ENCODE measurements around the gene ADPRM.
A peak's percentile ranks its signal among the peaks of the same experiment; 100 is the strongest.

ADPRM gene

DNA sequence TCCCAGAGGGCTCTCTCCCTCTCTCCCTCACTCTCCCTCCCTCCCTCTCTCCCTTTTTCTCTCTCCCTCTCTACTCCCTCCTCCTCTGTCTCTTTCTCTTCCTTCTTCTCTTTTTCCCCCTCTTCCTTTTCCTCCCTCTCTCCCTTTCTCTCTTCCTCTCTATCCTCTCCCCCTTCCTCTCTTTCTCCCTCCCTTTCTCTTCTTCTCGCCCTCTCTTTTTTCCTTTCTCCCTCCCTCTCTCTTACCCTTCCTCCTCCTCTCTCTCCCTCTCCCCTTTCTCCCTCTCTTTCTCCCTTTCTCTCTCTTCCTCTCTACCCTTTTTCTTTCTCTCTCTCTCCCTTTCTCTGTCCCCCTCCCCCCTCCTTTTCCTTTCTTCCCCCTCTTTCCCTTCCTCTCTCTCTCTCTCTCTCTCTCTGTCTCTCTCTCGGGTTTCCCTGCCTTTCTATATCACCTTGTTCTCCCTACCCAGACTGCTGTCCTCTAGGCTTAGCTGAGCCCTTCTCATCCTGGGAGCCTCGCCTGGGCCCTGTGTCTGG is 58.3 kb downstream of the ADPRM start:
- ChIA-PET POLR2A (no interaction called here), CTCF (interaction anchor here (1.2 to 5.7 kb wide), 4 partner anchors 12 to 109 kb away, joined by 4 to 62 read pairs (median 8); no protein-coding TSS in a partner anchor)
- TF ChIP-seq, protein P1, sequence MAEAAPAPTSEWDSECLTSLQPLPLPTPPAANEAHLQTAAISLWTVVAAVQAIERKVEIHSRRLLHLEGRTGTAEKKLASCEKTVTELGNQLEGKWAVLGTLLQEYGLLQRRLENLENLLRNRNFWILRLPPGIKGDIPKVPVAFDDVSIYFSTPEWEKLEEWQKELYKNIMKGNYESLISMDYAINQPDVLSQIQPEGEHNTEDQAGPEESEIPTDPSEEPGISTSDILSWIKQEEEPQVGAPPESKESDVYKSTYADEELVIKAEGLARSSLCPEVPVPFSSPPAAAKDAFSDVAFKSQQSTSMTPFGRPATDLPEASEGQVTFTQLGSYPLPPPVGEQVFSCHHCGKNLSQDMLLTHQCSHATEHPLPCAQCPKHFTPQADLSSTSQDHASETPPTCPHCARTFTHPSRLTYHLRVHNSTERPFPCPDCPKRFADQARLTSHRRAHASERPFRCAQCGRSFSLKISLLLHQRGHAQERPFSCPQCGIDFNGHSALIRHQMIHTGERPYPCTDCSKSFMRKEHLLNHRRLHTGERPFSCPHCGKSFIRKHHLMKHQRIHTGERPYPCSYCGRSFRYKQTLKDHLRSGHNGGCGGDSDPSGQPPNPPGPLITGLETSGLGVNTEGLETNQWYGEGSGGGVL (tag by site-specific recombination; IDR thresholded peaks at IDR 0.05), result peak; percentile 36; the same call in 1 of the 2 replicates
- TF ChIP-seq, protein P2, sequence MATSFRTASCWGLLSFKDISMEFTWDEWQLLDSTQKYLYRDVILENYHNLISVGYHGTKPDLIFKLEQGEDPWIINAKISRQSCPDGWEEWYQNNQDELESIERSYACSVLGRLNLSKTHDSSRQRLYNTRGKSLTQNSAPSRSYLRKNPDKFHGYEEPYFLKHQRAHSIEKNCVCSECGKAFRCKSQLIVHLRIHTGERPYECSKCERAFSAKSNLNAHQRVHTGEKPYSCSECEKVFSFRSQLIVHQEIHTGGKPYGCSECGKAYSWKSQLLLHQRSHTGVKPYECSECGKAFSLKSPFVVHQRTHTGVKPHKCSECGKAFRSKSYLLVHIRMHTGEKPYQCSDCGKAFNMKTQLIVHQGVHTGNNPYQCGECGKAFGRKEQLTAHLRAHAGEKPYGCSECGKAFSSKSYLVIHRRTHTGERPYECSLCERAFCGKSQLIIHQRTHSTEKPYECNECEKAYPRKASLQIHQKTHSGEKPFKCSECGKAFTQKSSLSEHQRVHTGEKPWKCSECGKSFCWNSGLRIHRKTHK (tag by site-specific recombination; IDR thresholded peaks at IDR 0.05), result no peak
- TF ChIP-seq, protein P3, sequence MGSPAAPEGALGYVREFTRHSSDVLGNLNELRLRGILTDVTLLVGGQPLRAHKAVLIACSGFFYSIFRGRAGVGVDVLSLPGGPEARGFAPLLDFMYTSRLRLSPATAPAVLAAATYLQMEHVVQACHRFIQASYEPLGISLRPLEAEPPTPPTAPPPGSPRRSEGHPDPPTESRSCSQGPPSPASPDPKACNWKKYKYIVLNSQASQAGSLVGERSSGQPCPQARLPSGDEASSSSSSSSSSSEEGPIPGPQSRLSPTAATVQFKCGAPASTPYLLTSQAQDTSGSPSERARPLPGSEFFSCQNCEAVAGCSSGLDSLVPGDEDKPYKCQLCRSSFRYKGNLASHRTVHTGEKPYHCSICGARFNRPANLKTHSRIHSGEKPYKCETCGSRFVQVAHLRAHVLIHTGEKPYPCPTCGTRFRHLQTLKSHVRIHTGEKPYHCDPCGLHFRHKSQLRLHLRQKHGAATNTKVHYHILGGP (tag by site-specific recombination; IDR thresholded peaks at IDR 0.05), result 0 out of 2 replicates have a peak, but pooled peaks have one; percentile 5
- no peak for TF ChIP-seq KLF7 (tag by site-specific recombination; IDR thresholded peaks at IDR 0.05; ENCODE audit: borderline replicate concordance)
- TF ChIP-seq ZNF654 (tag by site-specific recombination; IDR thresholded peaks at IDR 0.05; ENCODE audit: low read depth), result no peak
- TF ChIP-seq ZNF169 (tag by site-specific recombination; IDR thresholded peaks at IDR 0.05), result peak; percentile 84; the same call in 1 of the 2 replicates
- TF ChIP-seq, protein P4, sequence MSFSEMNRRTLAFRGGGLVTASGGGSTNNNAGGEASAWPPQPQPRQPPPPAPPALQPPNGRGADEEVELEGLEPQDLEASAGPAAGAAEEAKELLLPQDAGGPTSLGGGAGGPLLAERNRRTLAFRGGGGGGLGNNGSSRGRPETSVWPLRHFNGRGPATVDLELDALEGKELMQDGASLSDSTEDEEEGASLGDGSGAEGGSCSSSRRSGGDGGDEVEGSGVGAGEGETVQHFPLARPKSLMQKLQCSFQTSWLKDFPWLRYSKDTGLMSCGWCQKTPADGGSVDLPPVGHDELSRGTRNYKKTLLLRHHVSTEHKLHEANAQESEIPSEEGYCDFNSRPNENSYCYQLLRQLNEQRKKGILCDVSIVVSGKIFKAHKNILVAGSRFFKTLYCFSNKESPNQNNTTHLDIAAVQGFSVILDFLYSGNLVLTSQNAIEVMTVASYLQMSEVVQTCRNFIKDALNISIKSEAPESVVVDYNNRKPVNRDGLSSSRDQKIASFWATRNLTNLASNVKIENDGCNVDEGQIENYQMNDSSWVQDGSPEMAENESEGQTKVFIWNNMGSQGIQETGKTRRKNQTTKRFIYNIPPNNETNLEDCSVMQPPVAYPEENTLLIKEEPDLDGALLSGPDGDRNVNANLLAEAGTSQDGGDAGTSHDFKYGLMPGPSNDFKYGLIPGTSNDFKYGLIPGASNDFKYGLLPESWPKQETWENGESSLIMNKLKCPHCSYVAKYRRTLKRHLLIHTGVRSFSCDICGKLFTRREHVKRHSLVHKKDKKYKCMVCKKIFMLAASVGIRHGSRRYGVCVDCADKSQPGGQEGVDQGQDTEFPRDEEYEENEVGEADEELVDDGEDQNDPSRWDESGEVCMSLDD (tag by site-specific recombination; IDR thresholded peaks at IDR 0.05), result no peak
- TF ChIP-seq ZNF792 (tag by site-specific recombination; IDR thresholded peaks at IDR 0.05), result no peak
- peak; percentile 81 for TF ChIP-seq ZNF366 (tag by site-specific recombination; conservative IDR thresholded peaks at IDR 0.05)
- TF ChIP-seq PRDM1 (tag by site-specific recombination; IDR thresholded peaks at IDR 0.05), result peak; percentile 99
- TF ChIP-seq ZNF596 (tag by site-specific recombination; IDR thresholded peaks at IDR 0.05), result peak; percentile 68
- Histone ChIP-seq H3K27ac (ENCODE audit: extremely low read depth, low read depth, low read length) (no peak overlapping the region), H3K4me3 (ENCODE audit: low read depth, low read length) (no peak overlapping the region), H3K9me3 (ENCODE audit: control insufficient read depth, insufficient read depth, low read depth, low read length) (no peaks in the 10 kb centered on the region), H3K4me1 (ENCODE audit: control insufficient read depth, insufficient read depth, low read length) (no peaks in the 10 kb centered on the region), H3K36me3 (ENCODE audit: control insufficient read depth in 2 of 2, insufficient read depth in 1 of 2, low read length in 2 of 2) (no peaks in the 10 kb centered on the region)

DNA sequence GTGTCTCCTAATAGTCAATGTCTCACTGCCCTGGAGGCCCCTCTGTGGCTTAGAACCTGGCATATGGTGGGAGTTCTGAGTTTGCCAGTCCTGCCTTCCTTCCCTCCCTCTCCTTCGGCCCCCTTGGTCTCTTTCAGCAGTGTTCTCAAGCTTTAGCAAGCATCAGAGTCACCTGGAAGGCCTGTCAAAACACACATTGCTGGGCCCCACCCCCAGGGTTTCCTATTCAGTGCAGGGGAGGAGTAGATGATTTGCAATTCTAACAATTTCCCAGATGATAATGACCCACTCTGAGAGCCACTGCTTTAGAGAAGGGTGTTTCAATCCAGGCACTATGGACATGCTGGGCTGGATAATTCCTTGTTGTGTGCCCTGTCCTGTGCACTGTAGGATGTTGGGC is 58.8 kb downstream of the ADPRM start:
- POLR2A ChIA-PET, result no interaction called here
- Histone ChIP-seq H3K27ac (ENCODE audit: extremely low read depth, low read depth, low read length) (no peak overlapping the region), H3K4me3 (ENCODE audit: low read depth, low read length) (no peak overlapping the region), H3K36me3 (ENCODE audit: control insufficient read depth in 2 of 2, insufficient read depth in 1 of 2, low read length in 2 of 2) (no peaks in the 10 kb centered on the region), H3K4me1 (ENCODE audit: control insufficient read depth, insufficient read depth, low read length) (no peaks in the 10 kb centered on the region), H3K9me3 (ENCODE audit: control insufficient read depth, insufficient read depth, low read depth, low read length) (no peaks in the 10 kb centered on the region)
- CTCF ChIA-PET, result no interaction called here
- TF ChIP-seq ZNF155 (tag by site-specific recombination; IDR thresholded peaks at IDR 0.05) (no peak), ZNF785 (tag by site-specific recombination; IDR thresholded peaks at IDR 0.05) (no peak), ZNF561 (tag by site-specific recombination; IDR thresholded peaks at IDR 0.05; ENCODE audit: borderline replicate concordance) (no peak), ZNF596 (tag by site-specific recombination; IDR thresholded peaks at IDR 0.05) (no peak), ZNF791 (tag by site-specific recombination; IDR thresholded peaks at IDR 0.05) (no peak), ZNF37A (tag by site-specific recombination; IDR thresholded peaks at IDR 0.05) (no peak), ZNF701 (tag by site-specific recombination; IDR thresholded peaks at IDR 0.05) (no peak), ZNF521 (tag by site-specific recombination; IDR thresholded peaks at IDR 0.05) (no peak), ZSCAN16 (tag by site-specific recombination; IDR thresholded peaks at IDR 0.05) (no peak), KLF10 (tag by site-specific recombination; IDR thresholded peaks at IDR 0.05) (no peak), ZNF121 (tag by site-specific recombination; IDR thresholded peaks at IDR 0.05) (no peak)
- TF ChIP-seq, protein P5, sequence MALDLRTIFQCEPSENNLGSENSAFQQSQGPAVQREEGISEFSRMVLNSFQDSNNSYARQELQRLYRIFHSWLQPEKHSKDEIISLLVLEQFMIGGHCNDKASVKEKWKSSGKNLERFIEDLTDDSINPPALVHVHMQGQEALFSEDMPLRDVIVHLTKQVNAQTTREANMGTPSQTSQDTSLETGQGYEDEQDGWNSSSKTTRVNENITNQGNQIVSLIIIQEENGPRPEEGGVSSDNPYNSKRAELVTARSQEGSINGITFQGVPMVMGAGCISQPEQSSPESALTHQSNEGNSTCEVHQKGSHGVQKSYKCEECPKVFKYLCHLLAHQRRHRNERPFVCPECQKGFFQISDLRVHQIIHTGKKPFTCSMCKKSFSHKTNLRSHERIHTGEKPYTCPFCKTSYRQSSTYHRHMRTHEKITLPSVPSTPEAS (tag by site-specific recombination; IDR thresholded peaks at IDR 0.05), result no peak
- TF ChIP-seq, protein P6, sequence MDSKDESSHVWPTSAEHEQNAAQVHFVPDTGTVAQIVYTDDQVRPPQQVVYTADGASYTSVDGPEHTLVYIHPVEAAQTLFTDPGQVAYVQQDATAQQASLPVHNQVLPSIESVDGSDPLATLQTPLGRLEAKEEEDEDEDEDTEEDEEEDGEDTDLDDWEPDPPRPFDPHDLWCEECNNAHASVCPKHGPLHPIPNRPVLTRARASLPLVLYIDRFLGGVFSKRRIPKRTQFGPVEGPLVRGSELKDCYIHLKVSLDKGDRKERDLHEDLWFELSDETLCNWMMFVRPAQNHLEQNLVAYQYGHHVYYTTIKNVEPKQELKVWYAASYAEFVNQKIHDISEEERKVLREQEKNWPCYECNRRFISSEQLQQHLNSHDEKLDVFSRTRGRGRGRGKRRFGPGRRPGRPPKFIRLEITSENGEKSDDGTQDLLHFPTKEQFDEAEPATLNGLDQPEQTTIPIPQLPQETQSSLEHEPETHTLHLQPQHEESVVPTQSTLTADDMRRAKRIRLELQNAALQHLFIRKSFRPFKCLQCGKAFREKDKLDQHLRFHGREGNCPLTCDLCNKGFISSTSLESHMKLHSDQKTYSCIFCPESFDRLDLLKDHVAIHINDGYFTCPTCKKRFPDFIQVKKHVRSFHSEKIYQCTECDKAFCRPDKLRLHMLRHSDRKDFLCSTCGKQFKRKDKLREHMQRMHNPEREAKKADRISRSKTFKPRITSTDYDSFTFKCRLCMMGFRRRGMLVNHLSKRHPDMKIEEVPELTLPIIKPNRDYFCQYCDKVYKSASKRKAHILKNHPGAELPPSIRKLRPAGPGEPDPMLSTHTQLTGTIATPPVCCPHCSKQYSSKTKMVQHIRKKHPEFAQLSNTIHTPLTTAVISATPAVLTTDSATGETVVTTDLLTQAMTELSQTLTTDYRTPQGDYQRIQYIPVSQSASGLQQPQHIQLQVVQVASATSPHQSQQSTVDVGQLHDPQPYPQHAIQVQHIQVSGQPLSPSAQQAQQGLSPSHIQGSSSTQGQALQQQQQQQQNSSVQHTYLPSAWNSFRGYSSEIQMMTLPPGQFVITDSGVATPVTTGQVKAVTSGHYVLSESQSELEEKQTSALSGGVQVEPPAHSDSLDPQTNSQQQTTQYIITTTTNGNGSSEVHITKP (tag by site-specific recombination; IDR thresholded peaks at IDR 0.05), result no peak

All from HEK293 (cell line).